Measurements from ENCODE around the gene CEP78.

Gene CEP78

DNA sequence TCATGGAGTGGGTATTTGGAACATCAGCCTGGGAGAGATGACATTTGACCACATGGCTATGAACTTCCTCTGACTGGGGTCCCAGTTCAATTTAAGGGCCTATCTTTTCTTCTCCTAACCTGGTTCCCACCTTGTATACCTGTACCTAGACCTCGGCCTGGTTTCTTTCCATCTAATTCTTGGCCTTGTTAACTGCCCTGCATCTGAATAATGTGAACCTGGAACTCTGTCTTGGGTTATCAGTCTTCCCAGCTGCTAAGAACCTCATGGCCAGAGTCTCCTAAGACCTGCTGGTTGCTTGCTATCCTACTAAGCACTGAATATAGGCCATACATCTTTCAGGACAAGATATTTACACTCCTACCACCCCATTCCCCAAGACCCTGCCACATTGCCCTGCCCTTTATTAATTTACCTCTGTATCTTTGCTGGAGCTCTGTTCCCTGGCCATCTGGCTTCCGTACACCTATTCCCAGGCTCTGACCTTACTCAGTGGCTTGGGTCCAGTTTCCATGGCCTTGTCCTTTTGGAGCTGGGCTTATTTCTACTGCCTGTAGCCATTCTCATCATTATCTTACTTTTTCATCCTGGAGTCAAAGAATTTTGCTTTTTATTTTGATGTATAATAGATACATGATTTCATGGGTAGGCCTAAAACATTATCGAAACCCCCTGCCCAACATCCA, 67.6 kb downstream of the CEP78 start:
- peaks cover 0 to 95% (median 7%) of the 10 kb centered on the region in 11 experiments; a peak in 12 of 22 replicates for H4K20me1 ChIP-seq
- TF ChIP-seq Cebpa-rat (IDR thresholded peaks at IDR 0.05): no peak
- H3K9ac ChIP-seq: no peak overlapping the region
- no peaks in the 10 kb centered on the region for H3K9me3 ChIP-seq (replicated peaks in 1 of 11)
- H3K4me3 ChIP-seq: no peak overlapping the region
- H3K4me1 ChIP-seq: peaks cover 2 to 13% (median 5%) of the 10 kb centered on the region in 10 experiments; a peak in 14 of 20 replicates
- H3K27ac ChIP-seq: no peak overlapping the region
- no peaks in the 10 kb centered on the region for H3K27me3 ChIP-seq
- H3K4me2 ChIP-seq: no peak overlapping the region
- peaks cover 76 to 93% (median 88%) of the 10 kb centered on the region in 11 experiments for H3K36me3 ChIP-seq

DNA sequence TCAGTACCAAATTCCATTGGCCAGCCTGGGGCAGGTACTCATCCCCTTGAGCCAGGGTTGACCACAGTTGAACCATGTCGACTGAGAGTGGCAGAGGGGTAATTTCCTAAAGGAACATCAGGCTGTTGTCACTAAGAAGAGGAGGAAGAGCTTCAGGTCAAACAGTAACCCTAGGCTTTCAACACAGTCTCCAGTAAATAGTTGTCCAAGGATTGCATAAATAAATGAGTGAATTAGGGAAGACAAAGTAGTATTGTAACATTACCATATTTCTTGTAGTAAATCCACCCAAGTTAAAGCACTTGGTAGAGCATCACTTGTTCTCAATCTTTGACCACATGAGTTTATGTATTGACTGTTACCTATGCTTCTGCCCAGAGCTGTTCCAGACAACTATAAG, 68.5 kb downstream of the CEP78 start:
- peaks cover 83 to 100% (median 97%) of the 10 kb centered on the region in 11 experiments for H3K36me3 ChIP-seq
- TF ChIP-seq Cebpa-rat (IDR thresholded peaks at IDR 0.05): no peak

DNA sequence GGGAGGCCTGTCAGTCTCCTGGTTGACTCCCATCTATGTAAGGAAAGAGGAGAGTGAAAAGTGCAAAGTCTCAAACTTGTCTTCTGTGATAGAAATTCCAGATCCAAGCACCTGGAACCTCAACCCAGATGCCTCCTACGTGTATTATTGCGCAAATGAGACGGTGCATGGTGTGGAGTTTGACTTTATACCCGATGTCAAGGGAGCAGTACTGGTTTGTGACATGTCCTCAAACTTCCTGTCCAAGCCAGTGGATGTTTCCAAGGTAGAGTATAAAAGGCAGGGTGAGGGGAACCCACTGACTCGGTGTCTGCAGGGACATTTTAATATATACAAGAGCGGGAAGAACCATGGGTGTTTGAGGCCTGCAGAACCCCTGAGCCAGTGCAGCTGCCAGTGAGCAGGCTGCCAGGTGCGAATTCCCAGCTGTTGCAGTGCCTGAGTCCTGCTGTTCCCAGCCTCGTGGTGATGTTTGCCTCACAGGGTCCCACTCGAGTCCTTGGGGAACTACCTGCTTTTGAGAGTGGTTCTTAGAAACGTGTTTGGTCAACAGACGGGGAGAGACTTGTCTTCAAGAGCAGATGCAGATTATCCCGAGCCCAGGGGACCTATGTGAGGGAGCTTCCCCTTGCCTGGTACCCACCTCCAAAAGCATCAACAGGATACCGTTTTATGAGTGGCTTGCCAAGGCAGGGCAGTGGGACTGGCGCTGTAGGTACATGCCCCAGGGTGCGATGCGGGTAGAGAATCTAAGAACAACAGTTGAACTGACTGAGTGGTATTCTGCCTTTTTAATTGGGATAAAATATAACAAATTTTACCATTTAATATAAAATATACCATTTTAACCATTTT, 70.6 kb downstream of the CEP78 start:
- H3K4me1 ChIP-seq: no peaks in the 10 kb centered on the region
- H3K36me3 ChIP-seq: peaks cover 84 to 100% (median 100%) of the 10 kb centered on the region in 11 experiments
- H3K4me2 ChIP-seq: no peak overlapping the region
- peaks cover 0 to 92% (median 3%) of the 10 kb centered on the region in 11 experiments; a peak in 11 of 22 replicates for H4K20me1 ChIP-seq
- no peaks in the 10 kb centered on the region for H3K27me3 ChIP-seq
- no peak overlapping the region for H3K9ac ChIP-seq
- H3K27ac ChIP-seq: no peak overlapping the region
- H3K9me3 ChIP-seq (replicated peaks in 1 of 11): no peaks in the 10 kb centered on the region
- H3K4me3 ChIP-seq: no peak overlapping the region
- no peak; a peak in 1 of 22 replicates for TF ChIP-seq Cebpa-rat (IDR thresholded peaks at IDR 0.05)

More for the DNA sequence above, 68.5 kb downstream of the CEP78 start:
- no peak overlapping the region for H3K4me3 ChIP-seq
- H3K27me3 ChIP-seq: no peaks in the 10 kb centered on the region
- H3K4me1 ChIP-seq: peaks cover 0 to 8% (median 0%) of the 10 kb centered on the region in 10 experiments; a peak in 4 of 20 replicates
- H4K20me1 ChIP-seq: peaks cover 0 to 95% (median 7%) of the 10 kb centered on the region in 11 experiments; a peak in 10 of 22 replicates
- H3K27ac ChIP-seq: no peak overlapping the region
- H3K4me2 ChIP-seq: no peak overlapping the region
- H3K9me3 ChIP-seq (replicated peaks in 1 of 11): no peaks in the 10 kb centered on the region
- no peak overlapping the region for H3K9ac ChIP-seq

DNA sequence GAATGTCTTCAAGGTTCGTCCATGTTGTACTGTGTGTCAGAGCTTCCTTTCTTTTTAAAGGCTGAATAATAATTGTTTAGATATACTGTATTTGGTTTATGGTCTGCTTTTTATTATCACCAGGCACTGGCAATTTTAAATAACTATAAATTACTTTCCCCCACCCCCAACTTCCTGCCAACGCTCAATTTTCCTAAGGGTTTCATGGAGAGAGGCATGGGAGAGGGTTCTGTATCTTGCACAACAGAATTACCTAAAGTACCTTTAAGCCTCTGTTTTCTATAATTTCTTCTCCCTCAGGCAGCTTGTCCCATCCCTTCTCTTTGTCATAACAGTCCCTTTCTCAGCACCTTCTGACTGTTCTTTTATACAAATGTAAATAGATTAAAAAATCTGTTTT, 71.5 kb downstream of the CEP78 start:
- TF ChIP-seq Cebpa-rat (IDR thresholded peaks at IDR 0.05): no peak
- no peak overlapping the region for H3K27ac ChIP-seq
- H3K4me1 ChIP-seq: no peaks in the 10 kb centered on the region
- no peaks in the 10 kb centered on the region for H3K9me3 ChIP-seq (replicated peaks in 1 of 11)
- H3K9ac ChIP-seq: no peak overlapping the region
- peaks cover 86 to 100% (median 100%) of the 10 kb centered on the region in 11 experiments for H3K36me3 ChIP-seq
- no peaks in the 10 kb centered on the region for H3K27me3 ChIP-seq
- peaks cover 0 to 96% (median 3%) of the 10 kb centered on the region in 11 experiments; a peak in 11 of 22 replicates for H4K20me1 ChIP-seq
- no peak overlapping the region for H3K4me2 ChIP-seq
- H3K4me3 ChIP-seq: no peak overlapping the region

DNA sequence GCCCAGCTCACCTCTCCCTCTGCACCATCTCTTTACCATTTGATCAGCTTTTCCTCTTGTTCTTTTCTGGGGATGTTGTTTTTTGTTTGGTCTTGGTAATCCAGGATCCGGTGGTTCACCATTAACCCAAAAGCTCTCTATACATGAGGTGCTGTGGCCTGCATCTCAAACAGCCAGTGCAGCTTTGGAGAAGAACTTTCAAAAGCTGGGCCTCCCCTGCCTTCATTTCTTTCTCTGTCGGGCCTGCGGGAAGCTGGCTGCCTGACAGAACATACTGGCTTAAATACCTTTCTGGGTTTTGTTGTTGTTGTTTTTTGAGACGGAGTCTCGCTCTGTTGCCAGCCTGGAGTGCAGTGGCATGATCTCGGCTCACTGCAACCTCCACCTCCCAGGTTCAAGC, 73.2 kb downstream of the CEP78 start:
- Histone ChIP-seq H3K4me1 (no peaks in the 10 kb centered on the region), H3K27me3 (no peaks in the 10 kb centered on the region), H3K9me3 (replicated peaks in 1 of 11) (no peaks in the 10 kb centered on the region), H3K27ac (no peak overlapping the region), H3K36me3 (peaks cover 81 to 99% (median 98%) of the 10 kb centered on the region in 11 experiments), H4K20me1 (peaks cover 0 to 96% (median 8%) of the 10 kb centered on the region in 11 experiments; a peak in 12 of 22 replicates), H3K4me2 (no peak overlapping the region), H3K4me3 (no peak overlapping the region), H3K9ac (no peak overlapping the region)
- TF ChIP-seq Cebpa-rat (IDR thresholded peaks at IDR 0.05): no peak

DNA sequence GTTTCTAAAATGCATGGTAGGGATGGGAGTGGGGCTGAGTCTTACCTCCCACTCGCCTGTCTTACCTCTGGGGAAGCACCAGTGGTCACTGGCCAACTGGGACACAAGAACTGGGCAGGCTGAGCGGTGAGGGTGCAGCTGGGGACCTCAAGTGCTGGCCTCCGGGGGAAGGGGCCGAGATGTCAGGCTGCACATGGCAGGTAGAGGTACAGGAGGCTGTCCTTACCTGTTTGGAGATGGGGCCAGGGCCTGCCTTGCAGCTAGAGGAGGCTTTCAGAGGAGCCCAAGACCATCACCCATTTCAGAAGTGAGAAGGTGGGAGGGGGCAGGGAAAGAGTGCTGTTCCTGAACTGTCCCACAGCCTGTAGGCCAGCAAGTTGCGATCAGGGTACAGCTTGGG, 75.2 kb downstream of the CEP78 start:
- Histone ChIP-seq H3K9me3 (replicated peaks in 1 of 11) (no peaks in the 10 kb centered on the region), H3K9ac (no peak overlapping the region), H3K36me3 (peaks cover 64 to 96% (median 95%) of the 10 kb centered on the region in 11 experiments), H3K4me2 (no peak overlapping the region), H3K27ac (no peak overlapping the region), H3K4me3 (no peak overlapping the region), H3K27me3 (no peaks in the 10 kb centered on the region), H4K20me1 (peaks cover 0 to 93% (median 16%) of the 10 kb centered on the region in 11 experiments; a peak in 15 of 22 replicates), H3K4me1 (peaks cover 0 to 11% (median 0%) of the 10 kb centered on the region in 10 experiments; a peak in 7 of 20 replicates)
- no peak for TF ChIP-seq Cebpa-rat (IDR thresholded peaks at IDR 0.05)

DNA sequence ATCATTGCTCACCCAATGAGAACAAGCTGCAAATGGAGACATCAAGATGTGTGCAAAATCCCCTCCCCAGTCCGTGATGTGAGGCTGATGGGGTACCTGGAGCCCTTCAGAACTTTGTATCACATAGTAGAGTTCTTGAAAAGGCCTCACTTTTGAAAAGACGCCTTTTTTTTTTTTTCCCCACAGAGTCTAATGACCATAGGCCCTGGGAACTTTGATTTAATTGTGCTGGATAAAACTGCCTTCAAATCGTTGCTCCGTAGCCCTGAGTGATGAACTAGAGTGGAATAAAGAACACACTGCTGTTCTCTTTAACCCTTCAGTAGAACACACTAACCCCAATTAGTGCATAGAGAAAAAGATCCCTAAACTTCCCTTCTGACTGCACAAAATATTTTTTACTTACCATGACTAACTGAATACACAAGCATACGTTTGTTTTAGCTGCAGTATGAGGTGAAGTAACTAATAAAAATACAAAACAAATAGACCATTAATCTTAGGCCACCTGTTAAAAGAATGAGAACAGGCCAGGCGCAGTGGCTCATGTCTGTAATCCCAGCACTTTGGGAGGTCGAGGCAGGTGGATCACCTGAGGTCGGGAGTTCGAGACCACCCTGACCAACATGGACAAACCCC, 76.1 kb downstream of the CEP78 start:
- no peak overlapping the region for H3K27ac ChIP-seq
- peaks cover 0 to 11% (median 0%) of the 10 kb centered on the region in 10 experiments; a peak in 7 of 20 replicates for H3K4me1 ChIP-seq
- H3K9ac ChIP-seq: no peak overlapping the region
- no peak for TF ChIP-seq Cebpa-rat (IDR thresholded peaks at IDR 0.05)
- no peak overlapping the region for H3K4me3 ChIP-seq
- peaks cover 0 to 93% (median 24%) of the 10 kb centered on the region in 11 experiments; a peak in 15 of 22 replicates for H4K20me1 ChIP-seq
- peaks cover 64 to 96% (median 95%) of the 10 kb centered on the region in 11 experiments for H3K36me3 ChIP-seq
- H3K27me3 ChIP-seq: no peaks in the 10 kb centered on the region
- no peak overlapping the region for H3K4me2 ChIP-seq
- H3K9me3 ChIP-seq (replicated peaks in 1 of 11): no peaks in the 10 kb centered on the region

DNA sequence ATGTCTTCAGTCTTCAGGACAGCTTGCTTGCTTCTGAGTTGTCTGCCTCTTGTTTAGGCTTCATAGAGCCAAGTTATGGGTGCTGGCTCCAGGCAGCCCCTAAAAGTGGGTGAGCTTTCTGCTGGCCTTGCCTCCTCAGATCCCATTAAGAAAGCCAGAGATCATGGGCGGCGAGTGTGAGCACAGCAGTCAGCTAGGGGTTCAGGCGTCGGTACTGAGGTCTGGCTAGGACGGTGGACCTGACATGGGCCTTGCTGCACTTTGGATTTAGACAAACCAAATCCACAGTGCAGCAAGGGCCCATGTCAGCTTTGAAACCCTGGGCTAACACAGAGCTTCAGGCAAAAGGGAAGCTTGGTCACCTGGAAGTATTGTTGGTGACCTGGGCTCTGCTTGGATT, 78.7 kb downstream of the CEP78 start:
- peaks cover 0 to 11% (median 0%) of the 10 kb centered on the region in 10 experiments; a peak in 7 of 20 replicates for H3K4me1 ChIP-seq
- peak overlapping the region in 2 of 11 experiments; percentile 20 to 39; a peak in 1 of 22 replicates for H3K4me2 ChIP-seq
- no peak overlapping the region for H3K4me3 ChIP-seq
- H3K27ac ChIP-seq: no peak overlapping the region
- TF ChIP-seq Cebpa-rat (IDR thresholded peaks at IDR 0.05): no peak
- peaks cover 0 to 6% (median 0%) of the 10 kb centered on the region in 11 experiments; a peak in 1 of 22 replicates for H3K9me3 ChIP-seq (replicated peaks in 1 of 11)
- no peak overlapping the region; a peak in 1 of 22 replicates for H3K9ac ChIP-seq
- no peaks in the 10 kb centered on the region for H3K27me3 ChIP-seq
- H3K36me3 ChIP-seq: peaks cover 64 to 96% (median 95%) of the 10 kb centered on the region in 11 experiments
- peaks cover 0 to 92% (median 24%) of the 10 kb centered on the region in 11 experiments; a peak in 15 of 22 replicates for H4K20me1 ChIP-seq
